OCI-LY3 (cell line): ENCODE data around the gene DIP2C.

Source experiments
- H2AFZ ChIP-seq: fragments of 200-600, 300-600 bp; shearing (Covaris generic); 2 replicates; pipeline ENCODE4 v1.6.0; 2014; ENCODE audit warnings: antibody characterized with exemption, low read depth, low read length
- H3K27ac ChIP-seq: fragments of 200-600, 300-600 bp; sonication (generic); 2 replicates; pipeline ENCODE4 v1.5.1; 2014; ENCODE audit warnings: mild to moderate bottlenecking, low read length, moderate library complexity, mixed read lengths
- H3K27me3 ChIP-seq: fragments of 200-600, 300-600 bp; sonication (generic); 2 replicates; pipeline ENCODE4 v1.6.1; 2014; ENCODE audit warnings: low read depth, low read length, mixed read lengths
- H3K36me3 ChIP-seq: fragments of 200-600, 300-600 bp; sonication (generic); replicated peaks from 2 replicates; pipeline ENCODE3; 2014; ENCODE audit warnings: low read depth, low read length, mixed read lengths
- H3K4me1 ChIP-seq: fragments of 300-600, 200-600 bp; sonication (generic); 2 replicates; pipeline ENCODE4 v1.6.1; 2014; ENCODE audit warnings: low read length, mixed read lengths
- H3K4me2 ChIP-seq: fragments of 200-600, 300-600 bp; sonication (generic); 2 replicates; pipeline ENCODE4 v1.6.1; 2014; ENCODE audit warnings: low read length, mixed read lengths
- H3K4me3 ChIP-seq: fragments of 300-600, 200-600 bp; sonication (generic); 2 replicates; pipeline ENCODE4 v1.5.1; 2014; ENCODE audit warnings: antibody characterized with exemption, mild to moderate bottlenecking, low read length, moderate library complexity
- H3K79me2 ChIP-seq: fragments of 300-600, 200-600 bp; shearing (Covaris generic); 2 replicates; pipeline ENCODE4 v1.6.1; 2014; ENCODE audit warnings: mild to moderate bottlenecking, low read length, mixed read lengths
- H3K9ac ChIP-seq: fragments of 300-600, 200-600 bp; shearing (Covaris generic); 2 replicates; pipeline ENCODE4 v1.6.0; 2014; ENCODE audit warnings: mild to moderate bottlenecking, low read length, moderate library complexity
- H3K9me3 ChIP-seq: fragments of 200-600, 300-600 bp; shearing (Covaris generic); 2 replicates; pipeline ENCODE4 v1.6.1; 2014; ENCODE audit warnings: low read length, mixed read lengths; ENCODE audit not compliant: insufficient read depth
- H4K20me1 ChIP-seq: fragments of 200-600, 300-600 bp; sonication (generic); 2 replicates; pipeline ENCODE4 v1.6.1; 2016; ENCODE audit warnings: low read length, mixed read lengths; ENCODE audit not compliant: insufficient read depth
- EZH2phosphoT487 ChIP-seq: fragments of 200-600 bp; shearing (Covaris generic); IDR thresholded peaks from 2 replicates; pipeline ENCODE4 v1.6.1; 2018; ENCODE audit warnings: antibody characterized with exemption, mixed run types, low read depth
- TF ChIP-seq, protein P1 (sequence below): fragments of 200-600, 300-600 bp; sonication (generic); IDR thresholded peaks from 2 replicates; pipeline ENCODE4 v1.5.1; 2014; ENCODE audit warnings: antibody characterized with exemption, low read length, low read depth

Gene DIP2C

DNA sequence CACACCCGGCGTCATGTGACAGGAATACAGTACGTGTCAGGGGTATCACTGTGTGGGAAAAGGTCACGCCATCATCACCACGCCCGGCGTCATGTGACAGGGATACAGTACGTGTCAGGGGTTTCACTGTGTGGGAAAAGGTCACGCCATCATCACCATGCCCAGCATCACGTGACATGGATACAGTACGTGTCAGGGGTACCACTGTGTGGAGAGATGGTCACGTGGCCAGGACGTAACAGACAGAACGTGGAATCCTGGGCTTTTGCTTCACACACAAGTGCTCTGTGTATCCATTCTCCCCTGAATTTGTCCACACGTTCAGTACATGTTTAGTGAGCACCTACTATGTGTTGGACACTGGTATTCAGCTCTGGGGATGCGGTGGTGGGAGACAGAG lies 34.5 kb upstream of the DIP2C start:
- H3K27ac ChIP-seq, result no peak overlapping the region
- no peaks in the 10 kb centered on the region for H3K9me3 ChIP-seq
- no peaks in the 10 kb centered on the region for H4K20me1 ChIP-seq
- H3K27me3 ChIP-seq, result no peaks in the 10 kb centered on the region
- H3K4me1 ChIP-seq, result no peaks in the 10 kb centered on the region
- no peaks in the 10 kb centered on the region for H3K36me3 ChIP-seq
- no peak overlapping the region for H3K4me3 ChIP-seq
- no peak overlapping the region for H3K9ac ChIP-seq
- H2AFZ ChIP-seq, result no peak overlapping the region
- no peaks in the 10 kb centered on the region for H3K79me2 ChIP-seq
- no peak overlapping the region for H3K4me2 ChIP-seq
- TF ChIP-seq EZH2phosphoT487, result no peak
- TF ChIP-seq, protein P1, sequence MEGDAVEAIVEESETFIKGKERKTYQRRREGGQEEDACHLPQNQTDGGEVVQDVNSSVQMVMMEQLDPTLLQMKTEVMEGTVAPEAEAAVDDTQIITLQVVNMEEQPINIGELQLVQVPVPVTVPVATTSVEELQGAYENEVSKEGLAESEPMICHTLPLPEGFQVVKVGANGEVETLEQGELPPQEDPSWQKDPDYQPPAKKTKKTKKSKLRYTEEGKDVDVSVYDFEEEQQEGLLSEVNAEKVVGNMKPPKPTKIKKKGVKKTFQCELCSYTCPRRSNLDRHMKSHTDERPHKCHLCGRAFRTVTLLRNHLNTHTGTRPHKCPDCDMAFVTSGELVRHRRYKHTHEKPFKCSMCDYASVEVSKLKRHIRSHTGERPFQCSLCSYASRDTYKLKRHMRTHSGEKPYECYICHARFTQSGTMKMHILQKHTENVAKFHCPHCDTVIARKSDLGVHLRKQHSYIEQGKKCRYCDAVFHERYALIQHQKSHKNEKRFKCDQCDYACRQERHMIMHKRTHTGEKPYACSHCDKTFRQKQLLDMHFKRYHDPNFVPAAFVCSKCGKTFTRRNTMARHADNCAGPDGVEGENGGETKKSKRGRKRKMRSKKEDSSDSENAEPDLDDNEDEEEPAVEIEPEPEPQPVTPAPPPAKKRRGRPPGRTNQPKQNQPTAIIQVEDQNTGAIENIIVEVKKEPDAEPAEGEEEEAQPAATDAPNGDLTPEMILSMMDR, result no peak

DNA sequence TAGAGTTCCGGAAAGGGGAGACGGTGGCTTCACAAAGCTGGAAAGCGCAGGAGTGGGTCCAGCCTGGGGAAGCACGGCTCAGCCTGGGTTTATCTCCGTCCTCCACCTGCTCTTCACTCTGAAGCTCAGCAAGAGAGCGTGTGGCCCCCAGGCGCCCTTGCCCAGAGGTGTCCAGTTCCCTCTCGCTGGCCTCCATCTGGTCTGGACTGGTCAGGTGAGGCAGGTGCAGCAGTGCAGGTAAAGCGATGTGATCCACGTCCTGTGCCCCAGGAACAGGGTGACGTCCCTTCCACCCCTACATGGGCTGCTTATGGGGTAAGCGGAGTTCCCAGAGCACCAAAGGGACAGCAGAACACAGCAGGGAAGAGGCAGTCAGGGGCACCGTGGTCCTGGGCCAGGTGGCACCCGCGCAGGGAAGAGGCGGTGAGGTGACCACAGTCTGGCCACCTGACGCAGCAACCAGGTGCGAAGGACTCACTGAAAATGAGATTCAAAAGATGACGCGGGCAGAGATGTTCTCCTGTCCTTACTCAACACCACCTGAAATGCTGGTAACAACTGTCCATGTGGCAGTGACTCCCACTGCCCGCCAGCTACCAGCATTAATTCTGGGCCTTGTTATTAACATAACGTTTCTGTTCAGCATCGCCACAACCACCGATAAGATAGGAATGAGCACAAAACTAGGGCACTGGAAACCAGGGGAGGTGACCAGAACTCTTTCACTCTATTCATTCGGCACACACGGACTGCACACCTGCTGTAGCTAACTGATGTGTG lies 33.0 kb upstream of the DIP2C start:
- no peaks in the 10 kb centered on the region for H3K27me3 ChIP-seq
- H3K27ac ChIP-seq, result no peak overlapping the region
- H3K9me3 ChIP-seq, result no peaks in the 10 kb centered on the region
- no peaks in the 10 kb centered on the region for H3K36me3 ChIP-seq
- H3K4me2 ChIP-seq, result no peak overlapping the region
- TF ChIP-seq, protein P1, result no peak
- no peak for TF ChIP-seq EZH2phosphoT487
- no peak overlapping the region for H3K4me3 ChIP-seq
- H3K9ac ChIP-seq, result no peak overlapping the region
- H2AFZ ChIP-seq, result no peak overlapping the region
- H4K20me1 ChIP-seq, result no peaks in the 10 kb centered on the region
- H3K79me2 ChIP-seq, result no peaks in the 10 kb centered on the region
- H3K4me1 ChIP-seq, result no peaks in the 10 kb centered on the region

DNA sequence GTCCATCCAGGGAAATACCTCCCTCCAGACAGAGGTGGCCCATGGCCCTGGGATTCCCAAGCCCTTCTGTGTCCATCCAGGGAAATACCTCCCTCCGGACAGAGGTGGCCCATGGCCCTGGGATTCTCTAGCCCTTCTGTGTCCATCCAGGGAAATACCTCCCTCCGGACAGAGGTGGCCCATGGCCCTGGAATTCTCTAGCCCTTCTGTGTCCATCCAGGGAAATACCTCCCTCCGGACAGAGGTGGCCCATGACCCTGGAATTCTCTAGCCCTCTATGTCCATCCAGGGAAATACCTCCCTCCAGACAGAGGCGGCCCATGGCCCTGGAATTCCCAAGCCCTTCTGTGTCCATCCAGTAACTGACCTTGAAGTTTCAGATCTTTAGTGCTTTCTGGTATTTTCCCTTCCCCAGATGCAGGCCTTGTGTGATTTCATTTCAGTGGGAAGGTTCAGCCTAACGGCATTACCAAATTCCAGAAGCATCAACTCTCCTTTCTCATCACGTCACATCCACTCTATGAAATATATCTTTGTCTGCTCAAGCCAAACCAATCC lies 28.8 kb upstream of the DIP2C start:
- H3K27me3 ChIP-seq, result no peaks in the 10 kb centered on the region
- H3K9me3 ChIP-seq, result no peaks in the 10 kb centered on the region
- H3K36me3 ChIP-seq, result no peaks in the 10 kb centered on the region
- H3K9ac ChIP-seq, result no peak overlapping the region
- H3K27ac ChIP-seq, result no peak overlapping the region
- no peak overlapping the region for H2AFZ ChIP-seq
- H3K79me2 ChIP-seq, result no peaks in the 10 kb centered on the region
- no peaks in the 10 kb centered on the region for H4K20me1 ChIP-seq
- no peak overlapping the region for H3K4me2 ChIP-seq
- H3K4me1 ChIP-seq, result no peaks in the 10 kb centered on the region
- TF ChIP-seq, protein P1, result no peak
- no peak for TF ChIP-seq EZH2phosphoT487
- no peak overlapping the region for H3K4me3 ChIP-seq

DNA sequence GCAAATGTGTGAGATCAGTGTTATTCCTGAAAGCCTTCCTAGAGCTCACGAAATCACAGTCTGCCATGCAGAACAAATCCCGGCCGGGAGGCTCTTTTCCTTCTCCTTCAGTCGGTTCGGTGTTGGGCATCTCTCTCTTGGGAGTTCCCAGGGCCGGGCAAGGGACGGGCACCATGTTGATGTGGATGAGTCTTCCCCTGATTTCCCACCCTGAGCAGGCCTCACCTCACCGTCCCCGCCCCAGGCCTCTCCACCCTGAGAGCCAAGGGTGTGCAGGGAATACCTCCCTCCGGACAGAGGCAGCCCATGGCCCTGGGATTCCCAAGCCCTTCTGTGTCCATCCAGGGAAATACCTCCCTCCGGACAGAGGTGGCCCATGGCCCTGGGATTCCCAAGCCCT lies 28.0 kb upstream of the DIP2C start:
- Histone ChIP-seq H3K27me3 (no peaks in the 10 kb centered on the region), H3K9me3 (no peaks in the 10 kb centered on the region), H3K79me2 (no peaks in the 10 kb centered on the region), H3K4me1 (no peaks in the 10 kb centered on the region), H3K27ac (no peak overlapping the region), H3K4me3 (no peak overlapping the region), H3K9ac (no peak overlapping the region), H4K20me1 (no peaks in the 10 kb centered on the region), H3K4me2 (no peak overlapping the region), H3K36me3 (no peaks in the 10 kb centered on the region), H2AFZ (no peak overlapping the region)
- TF ChIP-seq, protein P1, result no peak
- no peak for TF ChIP-seq EZH2phosphoT487
